Liver (tissue), 9 donors: ENCODE results near the gene PUS7L. TPM values are rescaled to one million over a fixed set of nuclear protein-coding genes. Genes with fewer than 3 reads are reported as not detected.

Experiments
- DNase-seq: peaks from one replicate; pipeline ENCODE4 v3.0.0-alpha.2; 2017; ENCODE audit warnings: low spot score
- H3K27ac ChIP-seq, 2 donors: one replicate each; pipeline ENCODE4 v1.7.0; 2013; ENCODE audit warnings: inconsistent platforms in 2 of 2, low read length in 2 of 2, control low read depth in 1 of 2, low read depth in 1 of 2, mild to moderate bottlenecking in 1 of 2
- H3K27me3 ChIP-seq, 4 donors: one replicate each; pipeline versions ENCODE4 v1.6.1 to v1.7.0; 2013; ENCODE audit warnings: low read length in 3 of 4, inconsistent platforms in 1 of 4, mild to moderate bottlenecking in 1 of 4, moderate library complexity in 1 of 4; ENCODE audit not compliant: control insufficient read depth in 4 of 4, insufficient read depth in 4 of 4
- H3K36me3 ChIP-seq, 4 donors: one replicate each; pipeline versions ENCODE4 v1.6.1 to v1.7.0; 2013; ENCODE audit warnings: low read length in 3 of 4, mild to moderate bottlenecking in 3 of 4, low read depth in 1 of 4, moderate library complexity in 1 of 4; ENCODE audit not compliant: control insufficient read depth in 4 of 4, insufficient read depth in 3 of 4
- H3K4me1 ChIP-seq, 4 donors: one replicate each; pipeline versions ENCODE4 v1.6.1 to v1.7.0; 2013; ENCODE audit warnings: low read length in 3 of 4, mild to moderate bottlenecking in 3 of 4, moderate library complexity in 1 of 4; ENCODE audit not compliant: control insufficient read depth in 4 of 4, insufficient read depth in 4 of 4
- H3K4me3 ChIP-seq, 3 donors: one replicate each; pipeline versions ENCODE4 v1.6.1 to v1.7.0; 2013; ENCODE audit warnings: low read length in 3 of 3, control low read depth in 1 of 3, low read depth in 1 of 3, mild to moderate bottlenecking in 1 of 3
- H3K9ac ChIP-seq, 2 donors: one replicate each; pipeline ENCODE4 v1.7.0; 2013; ENCODE audit warnings: low read length in 2 of 2, mild to moderate bottlenecking in 2 of 2, moderate library complexity in 2 of 2, control low read depth in 1 of 2, low read depth in 1 of 2
- H3K9me3 ChIP-seq, 4 donors: one replicate each; pipeline versions ENCODE4 v1.6.1 to v1.7.0; 2013; ENCODE audit warnings: low read length in 3 of 4; ENCODE audit not compliant: control insufficient read depth in 4 of 4
- ATF3 ChIP-seq: IDR thresholded peaks from 2 replicates; pipeline ENCODE4 v1.6.1; 2016; ENCODE audit warnings: antibody characterized with exemption
- CTCF ChIP-seq: fragments of 150-350 bp; IDR thresholded peaks from 2 replicates; pipeline ENCODE4 v1.5.1; 2017; ENCODE audit warnings: improper control_type of control experiment, low read depth, low read length; ENCODE audit not compliant: missing input control
- EGR1 ChIP-seq, 2 donors: IDR thresholded peaks; 2 replicates each; pipeline ENCODE4 v1.6.1; 2016 to 2018; ENCODE audit warnings: antibody characterized with exemption in 2 of 2, low read depth in 2 of 2
- FOXA1 ChIP-seq: IDR thresholded peaks from 2 replicates; pipeline ENCODE4 v1.6.1; 2016; ENCODE audit warnings: antibody characterized with exemption
- FOXA2 ChIP-seq: IDR thresholded peaks from 2 replicates; pipeline ENCODE4 v1.6.1; 2016; ENCODE audit warnings: antibody characterized with exemption
- GABPA ChIP-seq, 2 donors: IDR thresholded peaks in 1 of 2; conservative IDR thresholded peaks in 1 of 2; 2 replicates each; pipeline ENCODE4 v1.6.1; 2016; ENCODE audit warnings: antibody characterized with exemption in 2 of 2, mild to moderate bottlenecking in 1 of 2, moderate library complexity in 1 of 2
- HNF4A ChIP-seq, 2 donors: conservative IDR thresholded peaks; 2 replicates each; pipeline ENCODE4 v1.6.1; 2016; ENCODE audit warnings: antibody characterized with exemption in 2 of 2, mild to moderate bottlenecking in 2 of 2
- HNF4G ChIP-seq: IDR thresholded peaks from 2 replicates; pipeline ENCODE4 v1.6.1; 2016; ENCODE audit warnings: antibody characterized with exemption
- JUND ChIP-seq, 2 donors: IDR thresholded peaks; 2 replicates each; pipeline ENCODE4 v1.6.1; 2016; ENCODE audit warnings: antibody characterized with exemption in 2 of 2
- MAX ChIP-seq: IDR thresholded peaks from 2 replicates; pipeline ENCODE4 v1.6.1; 2016; ENCODE audit warnings: antibody characterized with exemption
- RAD21 ChIP-seq, 2 donors: IDR thresholded peaks; 2 replicates each; pipeline ENCODE4 v1.6.1; 2016; ENCODE audit warnings: antibody characterized with exemption in 2 of 2, mild to moderate bottlenecking in 2 of 2
- RXRA ChIP-seq, 2 donors: IDR thresholded peaks; 2 replicates each; pipeline ENCODE4 v1.6.1; 2017 to 2018; ENCODE audit warnings: antibody characterized with exemption in 2 of 2, mild to moderate bottlenecking in 1 of 2
- SP1 ChIP-seq: IDR thresholded peaks from 2 replicates; pipeline ENCODE4 v1.6.1; 2018; ENCODE audit warnings: antibody characterized with exemption, mild to moderate bottlenecking
- TAF1 ChIP-seq: conservative IDR thresholded peaks from 2 replicates; pipeline ENCODE4 v1.6.1; 2016; ENCODE audit warnings: antibody characterized with exemption, mild to moderate bottlenecking
- YY1 ChIP-seq: IDR thresholded peaks from 2 replicates; pipeline ENCODE4 v1.6.1; 2016; ENCODE audit warnings: antibody characterized with exemption, mild to moderate bottlenecking
- WGBS: extraction: QIAGEN DNeasy Blood & Tissue Kit; methylation state at CpG from one replicate; pipeline ENCODE4 v1.1.7; 2013; 5-methylcytosine and 5-hydroxymethylcytosine counted together
- polyA plus RNA-seq, 2 donors: library from polyadenylated mRNA; stranded (reverse) in 1 of 2; unstranded in 1 of 2; fragments of 200-250 nt in 1 of 2; fragments of >200 nt in 1 of 2; fragmentation: Nextera tagmentation in 1 of 2; extraction: Ambion mirVana in 1 of 2; gene quantifications; one replicate each; pipeline versions ENCODE4 v1.2.1 to v1.2.3, GENCODE V29; 2013 to 2015
- total RNA-seq, 2 donors: library from RNA; depleted of rRNA; stranded (reverse); fragments of >200 nt; gene quantifications; one replicate each; pipeline ENCODE4 v1.2.3, GENCODE V29; 2014
- TF ChIP-seq, protein P1 (sequence below): IDR thresholded peaks from 2 replicates; pipeline ENCODE4 v1.6.1; 2016; ENCODE audit warnings: antibody characterized with exemption, mild to moderate bottlenecking
- TF ChIP-seq, protein P2 (sequence below): IDR thresholded peaks from 2 replicates; pipeline ENCODE4 v1.6.1; 2016; ENCODE audit warnings: antibody characterized with exemption
- donor health status: healthy.
- donor health status: healthy.
- donor health status: healthy.
- donor health status: healthy.
- donor health status: healthy.

PUS7L gene
- total and polyA plus RNA-seq, 4 donors = 1.7 to 9.2 (median 7.2) TPM

GRCh38 chr12:43760396-43760795 is 1.8 kb upstream of the PUS7L start:
- WGBS = 62% methylated on average over 2 of the region's 2 CpGs
- DNase-seq = no peak
- peaks cover 3 to 24% (median 13%) of the 10 kb centered on the region in 4 donors for H3K4me1 ChIP-seq
- no peaks in the 10 kb centered on the region for H3K9me3 ChIP-seq
- no peak overlapping the region for H3K27ac ChIP-seq
- H3K36me3 ChIP-seq = no peaks in the 10 kb centered on the region
- H3K4me3 ChIP-seq = no peak overlapping the region
- H3K27me3 ChIP-seq = no peaks in the 10 kb centered on the region
- no peak for TF ChIP-seq HNF4G
- no peak for TF ChIP-seq TAF1
- TF ChIP-seq GABPA (IDR thresholded peaks at IDR 0.05 in 1 of 2, conservative IDR thresholded peaks at IDR 0.05 in 1 of 2) = no peak
- no peak for TF ChIP-seq RXRA (IDR thresholded peaks at IDR 0.05)
- no peak for TF ChIP-seq RAD21 (IDR thresholded peaks at IDR 0.05)
- no peak for TF ChIP-seq YY1
- TF ChIP-seq CTCF = no peak
- TF ChIP-seq ATF3 = no peak
- TF ChIP-seq MAX = no peak
- TF ChIP-seq EGR1 (IDR thresholded peaks at IDR 0.05; ENCODE audit: low read depth in 2 of 2) = no peak
- no peak for TF ChIP-seq SP1
- TF ChIP-seq, protein P1, sequence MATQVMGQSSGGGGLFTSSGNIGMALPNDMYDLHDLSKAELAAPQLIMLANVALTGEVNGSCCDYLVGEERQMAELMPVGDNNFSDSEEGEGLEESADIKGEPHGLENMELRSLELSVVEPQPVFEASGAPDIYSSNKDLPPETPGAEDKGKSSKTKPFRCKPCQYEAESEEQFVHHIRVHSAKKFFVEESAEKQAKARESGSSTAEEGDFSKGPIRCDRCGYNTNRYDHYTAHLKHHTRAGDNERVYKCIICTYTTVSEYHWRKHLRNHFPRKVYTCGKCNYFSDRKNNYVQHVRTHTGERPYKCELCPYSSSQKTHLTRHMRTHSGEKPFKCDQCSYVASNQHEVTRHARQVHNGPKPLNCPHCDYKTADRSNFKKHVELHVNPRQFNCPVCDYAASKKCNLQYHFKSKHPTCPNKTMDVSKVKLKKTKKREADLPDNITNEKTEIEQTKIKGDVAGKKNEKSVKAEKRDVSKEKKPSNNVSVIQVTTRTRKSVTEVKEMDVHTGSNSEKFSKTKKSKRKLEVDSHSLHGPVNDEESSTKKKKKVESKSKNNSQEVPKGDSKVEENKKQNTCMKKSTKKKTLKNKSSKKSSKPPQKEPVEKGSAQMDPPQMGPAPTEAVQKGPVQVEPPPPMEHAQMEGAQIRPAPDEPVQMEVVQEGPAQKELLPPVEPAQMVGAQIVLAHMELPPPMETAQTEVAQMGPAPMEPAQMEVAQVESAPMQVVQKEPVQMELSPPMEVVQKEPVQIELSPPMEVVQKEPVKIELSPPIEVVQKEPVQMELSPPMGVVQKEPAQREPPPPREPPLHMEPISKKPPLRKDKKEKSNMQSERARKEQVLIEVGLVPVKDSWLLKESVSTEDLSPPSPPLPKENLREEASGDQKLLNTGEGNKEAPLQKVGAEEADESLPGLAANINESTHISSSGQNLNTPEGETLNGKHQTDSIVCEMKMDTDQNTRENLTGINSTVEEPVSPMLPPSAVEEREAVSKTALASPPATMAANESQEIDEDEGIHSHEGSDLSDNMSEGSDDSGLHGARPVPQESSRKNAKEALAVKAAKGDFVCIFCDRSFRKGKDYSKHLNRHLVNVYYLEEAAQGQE = no peak
- no peak for TF ChIP-seq JUND (IDR thresholded peaks at IDR 0.05)
- TF ChIP-seq FOXA1 = no peak
- TF ChIP-seq, protein P2, sequence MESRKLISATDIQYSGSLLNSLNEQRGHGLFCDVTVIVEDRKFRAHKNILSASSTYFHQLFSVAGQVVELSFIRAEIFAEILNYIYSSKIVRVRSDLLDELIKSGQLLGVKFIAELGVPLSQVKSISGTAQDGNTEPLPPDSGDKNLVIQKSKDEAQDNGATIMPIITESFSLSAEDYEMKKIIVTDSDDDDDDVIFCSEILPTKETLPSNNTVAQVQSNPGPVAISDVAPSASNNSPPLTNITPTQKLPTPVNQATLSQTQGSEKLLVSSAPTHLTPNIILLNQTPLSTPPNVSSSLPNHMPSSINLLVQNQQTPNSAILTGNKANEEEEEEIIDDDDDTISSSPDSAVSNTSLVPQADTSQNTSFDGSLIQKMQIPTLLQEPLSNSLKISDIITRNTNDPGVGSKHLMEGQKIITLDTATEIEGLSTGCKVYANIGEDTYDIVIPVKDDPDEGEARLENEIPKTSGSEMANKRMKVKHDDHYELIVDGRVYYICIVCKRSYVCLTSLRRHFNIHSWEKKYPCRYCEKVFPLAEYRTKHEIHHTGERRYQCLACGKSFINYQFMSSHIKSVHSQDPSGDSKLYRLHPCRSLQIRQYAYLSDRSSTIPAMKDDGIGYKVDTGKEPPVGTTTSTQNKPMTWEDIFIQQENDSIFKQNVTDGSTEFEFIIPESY = no peak
- TF ChIP-seq FOXA2 = no peak
- TF ChIP-seq HNF4A (conservative IDR thresholded peaks at IDR 0.05) = no peak
- no peak overlapping the region for H3K9ac ChIP-seq
